Measurements from ENCODE around the gene GLRA3. TPM values are rescaled to one million over a fixed set of nuclear protein-coding genes. Genes with fewer than 3 reads are reported as not detected.

GLRA3 gene
- total RNA-seq, 1 donor from 2014 or later: not detected

DNA sequence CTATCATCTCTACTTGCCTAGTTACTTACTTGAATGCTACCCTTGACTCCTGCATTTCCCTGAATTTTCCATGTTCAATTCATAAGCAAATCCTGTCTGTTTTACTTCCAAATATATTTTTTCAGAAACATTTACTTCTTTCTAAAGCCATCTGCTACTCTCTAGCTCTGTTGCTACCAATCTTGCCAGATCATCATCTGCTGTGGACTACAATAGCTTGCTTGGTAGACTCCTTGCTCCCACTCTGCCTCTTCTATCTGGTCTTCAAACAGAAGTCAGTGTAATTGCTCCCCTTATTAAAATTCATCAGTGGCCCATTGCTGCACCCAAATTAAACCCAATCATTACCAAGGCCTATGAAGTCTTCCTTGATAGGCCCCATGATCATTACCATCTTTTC lies 155.2 kb downstream of the GLRA3 start:
- no peak overlapping the region for H2AFZ ChIP-seq (replicated peaks)

GRCh38 chr4:174672276-174672675 lies 156.8 kb downstream of the GLRA3 start:
- Histone ChIP-seq H2AFZ (replicated peaks) (peak overlapping the region; percentile 24), H4K20me1 (ENCODE audit: low read depth) (no peaks in the 10 kb centered on the region), H3K4me2 (no peak overlapping the region), H3K9me3 (ENCODE audit: low read depth) (no peaks in the 10 kb centered on the region), H3K4me1 (no peaks in the 10 kb centered on the region), H3F3A (ENCODE audit: low read depth) (no peaks in the 10 kb centered on the region), H3K79me2 (ENCODE audit: low read depth) (no peaks in the 10 kb centered on the region), H3K27me3 (no peaks in the 10 kb centered on the region), H3K9ac (no peak overlapping the region), H3K36me3 (no peaks in the 10 kb centered on the region), H3K4me3 (no peak overlapping the region), H3K27ac (no peak overlapping the region)
- no peak for TF ChIP-seq EZH2phosphoT487 (IDR thresholded peaks at IDR 0.05)
- TF ChIP-seq, protein P1, sequence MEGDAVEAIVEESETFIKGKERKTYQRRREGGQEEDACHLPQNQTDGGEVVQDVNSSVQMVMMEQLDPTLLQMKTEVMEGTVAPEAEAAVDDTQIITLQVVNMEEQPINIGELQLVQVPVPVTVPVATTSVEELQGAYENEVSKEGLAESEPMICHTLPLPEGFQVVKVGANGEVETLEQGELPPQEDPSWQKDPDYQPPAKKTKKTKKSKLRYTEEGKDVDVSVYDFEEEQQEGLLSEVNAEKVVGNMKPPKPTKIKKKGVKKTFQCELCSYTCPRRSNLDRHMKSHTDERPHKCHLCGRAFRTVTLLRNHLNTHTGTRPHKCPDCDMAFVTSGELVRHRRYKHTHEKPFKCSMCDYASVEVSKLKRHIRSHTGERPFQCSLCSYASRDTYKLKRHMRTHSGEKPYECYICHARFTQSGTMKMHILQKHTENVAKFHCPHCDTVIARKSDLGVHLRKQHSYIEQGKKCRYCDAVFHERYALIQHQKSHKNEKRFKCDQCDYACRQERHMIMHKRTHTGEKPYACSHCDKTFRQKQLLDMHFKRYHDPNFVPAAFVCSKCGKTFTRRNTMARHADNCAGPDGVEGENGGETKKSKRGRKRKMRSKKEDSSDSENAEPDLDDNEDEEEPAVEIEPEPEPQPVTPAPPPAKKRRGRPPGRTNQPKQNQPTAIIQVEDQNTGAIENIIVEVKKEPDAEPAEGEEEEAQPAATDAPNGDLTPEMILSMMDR (IDR thresholded peaks at IDR 0.05): no peak
- Mint-ChIP-seq H3K27ac (no peak overlapping the region), H3K4me3 (no peak overlapping the region), H3K27me3 (ENCODE audit: insufficient read depth, low read depth) (no peaks in the 10 kb centered on the region), H3K36me3 (no peaks in the 10 kb centered on the region), H3K4me1 (no peaks in the 10 kb centered on the region), H3K9me3 (no peaks in the 10 kb centered on the region)
- no peak for DNase-seq (ENCODE audit: low spot score)

More for the DNA sequence above, 155.2 kb downstream of the GLRA3 start:
- no peak for DNase-seq (ENCODE audit: low spot score)
- no peak overlapping the region for H3K9ac ChIP-seq
- Mint-ChIP-seq H3K9me3 (no peaks in the 10 kb centered on the region), H3K27me3 (ENCODE audit: insufficient read depth, low read depth) (no peaks in the 10 kb centered on the region), H3K4me1 (no peaks in the 10 kb centered on the region), H3K36me3 (no peaks in the 10 kb centered on the region), H3K27ac (no peak overlapping the region), H3K4me3 (no peak overlapping the region)
- H3K4me1 ChIP-seq: no peaks in the 10 kb centered on the region
- H3F3A ChIP-seq (ENCODE audit: low read depth): no peaks in the 10 kb centered on the region
- H3K27ac ChIP-seq: no peak overlapping the region
- no peak overlapping the region for H3K4me2 ChIP-seq
- no peaks in the 10 kb centered on the region for H3K36me3 ChIP-seq
- TF ChIP-seq, protein P1 (IDR thresholded peaks at IDR 0.05): no peak
- TF ChIP-seq EZH2 (IDR thresholded peaks at IDR 0.05) (no peak), EZH2phosphoT487 (IDR thresholded peaks at IDR 0.05) (no peak)
- no peaks in the 10 kb centered on the region for H3K9me3 ChIP-seq (ENCODE audit: low read depth)
- no peak overlapping the region for H3K4me3 ChIP-seq
- H3K79me2 ChIP-seq (ENCODE audit: low read depth): no peaks in the 10 kb centered on the region
- H4K20me1 ChIP-seq (ENCODE audit: low read depth): no peaks in the 10 kb centered on the region
- H3K27me3 ChIP-seq: no peaks in the 10 kb centered on the region

- H3K4me3 Mint-ChIP-seq: no peak overlapping the region
- Histone ChIP-seq H3K9ac (no peak overlapping the region), H3K79me2 (ENCODE audit: low read depth) (no peaks in the 10 kb centered on the region), H3K27ac (no peak overlapping the region), H3K4me2 (no peak overlapping the region), H3F3A (ENCODE audit: low read depth) (no peaks in the 10 kb centered on the region), H3K4me1 (no peaks in the 10 kb centered on the region), H4K20me1 (ENCODE audit: low read depth) (no peaks in the 10 kb centered on the region), H3K9me3 (ENCODE audit: low read depth) (no peaks in the 10 kb centered on the region), H2AFZ (replicated peaks) (no peak overlapping the region), H3K36me3 (no peaks in the 10 kb centered on the region), H3K27me3 (no peaks in the 10 kb centered on the region), H3K4me3 (no peak overlapping the region)
- H3K9me3 Mint-ChIP-seq: no peaks in the 10 kb centered on the region
- TF ChIP-seq EZH2phosphoT487 (IDR thresholded peaks at IDR 0.05): no peak
- TF ChIP-seq, protein P1 (IDR thresholded peaks at IDR 0.05): no peak
- no peak for TF ChIP-seq EZH2 (IDR thresholded peaks at IDR 0.05)
- DNase-seq (ENCODE audit: low spot score): no peak
- H3K4me1 Mint-ChIP-seq: no peaks in the 10 kb centered on the region
- H3K27me3 Mint-ChIP-seq (ENCODE audit: insufficient read depth, low read depth): peaks cover 2% of the 10 kb centered on the region
- no peaks in the 10 kb centered on the region for H3K36me3 Mint-ChIP-seq
- no peak overlapping the region for H3K27ac Mint-ChIP-seq
These were observed 159.8 kb downstream of the GLRA3 start for GRCh38 chr4:174669270-174669669.

Measured in neural progenitor cell (in vitro differentiated cells).